BE2C (cell line): ENCODE measurements around the gene XXYLT1. TPM values are rescaled to one million over a fixed set of nuclear protein-coding genes. Genes with fewer than 3 reads are reported as not detected.

Source experiments
- DNase-seq: peaks from one replicate; pipeline ENCODE4 v3.0.0-alpha.2; 2020
- H3K27me3 ChIP-seq: fragments of 250-450 bp; sonication (Bioruptor Pico); 2 replicates; pipeline ENCODE4 v1.5.1; 2020; ENCODE audit warnings: mild to moderate bottlenecking
- H3K36me3 ChIP-seq: fragments of 250-450 bp; sonication (Bioruptor Pico); 2 replicates; pipeline ENCODE4 v1.5.1; 2020; ENCODE audit warnings: mild to moderate bottlenecking
- H3K4me1 ChIP-seq: fragments of 250-450 bp; sonication (Bioruptor Pico); 2 replicates; pipeline ENCODE4 v1.5.1; 2020
- H3K4me3 ChIP-seq: 2 replicates; pipeline ENCODE4 v1.5.1; 2011; ENCODE audit warnings: low read depth, low read length
- H3K9me3 ChIP-seq: fragments of 250-450 bp; sonication (Bioruptor Pico); 2 replicates; pipeline ENCODE4 v1.5.1; 2020
- polyA plus RNA-seq: library from polyadenylated mRNA; unstranded; fragments of >200 nt; gene quantifications from one replicate; pipeline ENCODE4 v1.2.1, GENCODE V29; 2012; ENCODE audit warnings: low read depth, missing spikeins; ENCODE audit not compliant: insufficient read length, insufficient read depth
- TF ChIP-seq, protein P1 (sequence below): IDR thresholded peaks from 2 replicates; pipeline ENCODE4 v1.5.1; 2012; ENCODE audit warnings: mild to moderate bottlenecking, low read depth, low read length

XXYLT1 gene, protein sequence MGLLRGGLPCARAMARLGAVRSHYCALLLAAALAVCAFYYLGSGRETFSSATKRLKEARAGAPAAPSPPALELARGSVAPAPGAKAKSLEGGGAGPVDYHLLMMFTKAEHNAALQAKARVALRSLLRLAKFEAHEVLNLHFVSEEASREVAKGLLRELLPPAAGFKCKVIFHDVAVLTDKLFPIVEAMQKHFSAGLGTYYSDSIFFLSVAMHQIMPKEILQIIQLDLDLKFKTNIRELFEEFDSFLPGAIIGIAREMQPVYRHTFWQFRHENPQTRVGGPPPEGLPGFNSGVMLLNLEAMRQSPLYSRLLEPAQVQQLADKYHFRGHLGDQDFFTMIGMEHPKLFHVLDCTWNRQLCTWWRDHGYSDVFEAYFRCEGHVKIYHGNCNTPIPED
- 34.2 TPM for polyA plus RNA-seq

DNA sequence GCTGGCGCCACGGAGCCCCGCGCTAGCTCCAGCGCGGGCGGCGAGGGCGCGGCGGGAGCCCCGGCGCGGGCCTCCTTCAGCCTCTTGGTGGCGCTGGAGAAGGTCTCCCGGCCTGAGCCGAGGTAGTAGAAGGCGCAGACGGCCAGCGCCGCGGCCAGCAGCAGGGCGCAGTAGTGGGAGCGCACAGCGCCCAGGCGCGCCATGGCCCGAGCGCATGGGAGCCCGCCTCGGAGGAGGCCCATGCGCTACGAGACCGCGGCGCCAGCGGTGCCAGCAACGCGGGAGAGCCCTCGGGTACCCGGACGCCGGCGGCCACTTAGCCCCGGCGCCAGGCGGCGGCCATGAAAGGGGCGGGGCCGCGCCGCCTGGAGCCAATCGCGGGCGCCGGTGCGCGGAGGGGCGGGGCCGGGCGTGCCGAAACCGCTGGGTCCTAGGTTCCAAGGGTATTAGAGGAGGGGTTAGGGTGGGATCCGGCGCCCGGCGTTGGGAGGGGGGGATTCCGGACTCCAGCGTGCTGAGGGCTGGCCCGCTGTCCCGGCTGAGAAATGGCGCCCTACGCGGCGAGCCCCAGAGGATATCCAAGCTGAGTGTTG, at the start of gene XXYLT1:
TSS of gene XXYLT1 (minus strand) at position 343 of the 593 bp plus-strand sequence. CDS start at position 242, 101 bp downstream.
- H3K4me3 ChIP-seq, result peak within 1 kb of the TSS; percentile 91
- peak; percentile 97 for DNase-seq
- no peaks in the 10 kb centered on the region for H3K27me3 ChIP-seq
- peaks cover 4% of the 10 kb centered on the region for H3K4me1 ChIP-seq
- H3K9me3 ChIP-seq, result no peaks in the 10 kb centered on the region
- TF ChIP-seq, protein P1, sequence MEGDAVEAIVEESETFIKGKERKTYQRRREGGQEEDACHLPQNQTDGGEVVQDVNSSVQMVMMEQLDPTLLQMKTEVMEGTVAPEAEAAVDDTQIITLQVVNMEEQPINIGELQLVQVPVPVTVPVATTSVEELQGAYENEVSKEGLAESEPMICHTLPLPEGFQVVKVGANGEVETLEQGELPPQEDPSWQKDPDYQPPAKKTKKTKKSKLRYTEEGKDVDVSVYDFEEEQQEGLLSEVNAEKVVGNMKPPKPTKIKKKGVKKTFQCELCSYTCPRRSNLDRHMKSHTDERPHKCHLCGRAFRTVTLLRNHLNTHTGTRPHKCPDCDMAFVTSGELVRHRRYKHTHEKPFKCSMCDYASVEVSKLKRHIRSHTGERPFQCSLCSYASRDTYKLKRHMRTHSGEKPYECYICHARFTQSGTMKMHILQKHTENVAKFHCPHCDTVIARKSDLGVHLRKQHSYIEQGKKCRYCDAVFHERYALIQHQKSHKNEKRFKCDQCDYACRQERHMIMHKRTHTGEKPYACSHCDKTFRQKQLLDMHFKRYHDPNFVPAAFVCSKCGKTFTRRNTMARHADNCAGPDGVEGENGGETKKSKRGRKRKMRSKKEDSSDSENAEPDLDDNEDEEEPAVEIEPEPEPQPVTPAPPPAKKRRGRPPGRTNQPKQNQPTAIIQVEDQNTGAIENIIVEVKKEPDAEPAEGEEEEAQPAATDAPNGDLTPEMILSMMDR, result peak; percentile 42
- peaks cover 2% of the 10 kb centered on the region for H3K36me3 ChIP-seq

DNA sequence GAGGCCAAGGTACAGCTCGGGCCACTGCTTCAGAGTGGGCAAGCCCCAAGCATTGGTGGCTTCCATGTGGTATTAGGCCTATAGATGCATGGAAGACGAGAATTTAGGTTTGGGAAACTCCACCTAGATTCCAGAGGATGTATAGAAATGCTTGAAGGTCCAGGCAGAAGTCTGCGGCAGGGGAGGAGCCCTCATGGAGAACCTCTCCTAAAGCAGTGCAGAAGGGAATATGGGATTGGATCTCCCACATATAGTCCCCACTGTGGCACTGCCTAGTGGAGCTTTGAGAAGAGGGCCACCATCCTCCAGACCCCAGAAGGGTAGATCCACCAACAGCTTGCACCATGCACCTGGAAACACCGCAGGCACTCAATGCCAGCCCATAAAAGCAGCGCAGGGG, 48.1 kb upstream of the XXYLT1 start:
- Histone ChIP-seq H3K9me3 (peaks cover 2% of the 10 kb centered on the region), H3K4me1 (no peaks in the 10 kb centered on the region), H3K27me3 (no peaks in the 10 kb centered on the region), H3K36me3 (peaks cover 10% of the 10 kb centered on the region), H3K4me3 (no peak overlapping the region)
- no peak for DNase-seq
- TF ChIP-seq, protein P1, result no peak

DNA sequence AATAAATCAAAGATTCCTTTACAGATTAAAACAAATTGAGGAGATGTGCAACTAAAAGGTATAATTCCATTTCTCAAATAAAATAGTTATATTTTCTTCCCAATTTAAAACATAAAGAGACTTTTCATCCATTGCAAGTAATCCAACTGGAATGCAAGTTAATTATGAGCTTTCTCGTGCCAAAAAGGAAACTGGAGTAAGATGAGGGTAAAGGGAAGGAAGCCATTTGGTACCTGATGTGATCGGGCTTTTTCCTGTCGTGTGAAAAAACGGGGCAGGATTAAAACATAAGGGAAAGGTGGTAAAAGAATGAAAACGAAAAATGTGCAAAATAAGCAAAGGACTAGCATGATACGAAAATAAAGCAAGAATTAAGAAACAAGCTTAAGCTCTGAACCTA, 41.8 kb upstream of the XXYLT1 start:
- no peak for DNase-seq
- H3K4me1 ChIP-seq, result no peaks in the 10 kb centered on the region
- no peak overlapping the region for H3K4me3 ChIP-seq
- no peaks in the 10 kb centered on the region for H3K36me3 ChIP-seq
- TF ChIP-seq, protein P1, result no peak
- no peaks in the 10 kb centered on the region for H3K9me3 ChIP-seq
- no peaks in the 10 kb centered on the region for H3K27me3 ChIP-seq

DNA sequence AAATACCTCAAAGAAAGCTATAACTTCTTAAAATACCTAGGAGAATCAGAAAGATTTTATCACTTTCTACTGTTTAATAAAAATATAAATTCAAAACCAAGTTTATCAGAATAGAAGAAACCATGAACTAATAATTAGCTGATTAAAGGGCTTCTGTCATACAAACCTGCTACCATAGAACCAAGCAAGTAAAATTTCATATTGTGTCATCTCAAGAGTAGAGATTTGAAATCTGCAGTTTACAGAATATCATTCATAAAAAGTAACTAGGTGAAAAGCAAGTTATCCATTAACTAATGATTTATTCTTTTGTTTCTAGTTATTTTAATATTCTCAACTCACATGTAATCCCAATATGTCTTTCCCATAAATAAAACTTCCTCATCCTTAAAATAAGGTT, 36.8 kb upstream of the XXYLT1 start:
- TF ChIP-seq, protein P1, result no peak
- H3K36me3 ChIP-seq, result peaks cover 5% of the 10 kb centered on the region; the same call in 1 of the 2 replicates
- no peaks in the 10 kb centered on the region for H3K4me1 ChIP-seq
- no peak for DNase-seq
- no peaks in the 10 kb centered on the region for H3K27me3 ChIP-seq
- H3K9me3 ChIP-seq, result no peaks in the 10 kb centered on the region
- no peak overlapping the region for H3K4me3 ChIP-seq

DNA sequence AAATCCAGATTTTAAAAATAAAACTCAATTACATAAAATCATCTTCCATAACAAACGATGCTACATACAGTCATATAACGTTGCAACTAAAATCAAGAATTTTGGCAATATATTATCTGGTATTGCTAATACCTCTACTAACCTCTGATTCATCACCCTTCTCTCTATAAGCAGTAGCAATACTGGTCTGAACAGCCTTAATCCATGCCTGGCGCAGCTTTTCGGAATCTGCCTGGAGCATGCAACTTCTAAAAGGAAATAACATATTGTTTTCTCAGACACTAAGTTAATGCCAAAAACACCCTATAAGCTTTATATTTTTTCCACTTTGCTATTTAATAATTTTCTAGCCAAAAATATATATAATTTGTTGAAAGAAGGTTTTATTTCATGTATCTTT, 35.4 kb upstream of the XXYLT1 start:
- Histone ChIP-seq H3K9me3 (no peaks in the 10 kb centered on the region), H3K4me3 (no peak overlapping the region), H3K27me3 (no peaks in the 10 kb centered on the region), H3K4me1 (no peaks in the 10 kb centered on the region), H3K36me3 (peaks cover 11% of the 10 kb centered on the region)
- TF ChIP-seq, protein P1, result no peak
- DNase-seq, result no peak

DNA sequence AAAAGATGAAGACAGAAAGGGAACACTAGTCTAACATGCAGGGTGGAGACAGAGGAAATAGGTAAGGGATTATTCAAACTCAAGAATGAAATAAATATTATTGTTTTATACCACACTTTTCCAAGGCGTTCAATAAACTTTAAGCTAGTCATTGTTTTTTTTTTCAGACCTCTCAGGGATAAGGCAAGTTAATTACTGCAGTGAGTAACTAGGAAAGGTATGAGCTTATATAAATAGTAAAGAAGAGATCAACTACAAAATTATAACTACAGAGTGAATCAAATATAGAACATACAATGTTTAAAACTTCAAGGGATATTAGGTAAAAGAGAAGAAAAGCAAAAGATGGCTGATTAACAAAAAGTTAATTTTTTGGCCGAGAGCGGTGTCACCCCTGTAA, 31.5 kb upstream of the XXYLT1 start:
- Histone ChIP-seq H3K27me3 (no peaks in the 10 kb centered on the region), H3K4me3 (no peak overlapping the region), H3K9me3 (no peaks in the 10 kb centered on the region), H3K36me3 (peaks cover 13% of the 10 kb centered on the region), H3K4me1 (no peaks in the 10 kb centered on the region)
- DNase-seq, result no peak
- TF ChIP-seq, protein P1, result no peak
